Uterus (tissue), 2 donors: Measurements from ENCODE around the gene MTHFD2L.

ENCODE experiments used
- CTCF ChIP-seq, 4 experiments: fragments of 200-600 bp in 2 of 4; fragments of 450-650 bp in 2 of 4; sonication (generic) in 2 of 4; IDR thresholded peaks; one replicate each; pipeline ENCODE4 v1.5.1; 2016 to 2019; ENCODE audit warnings: antibody characterized with exemption in 4 of 4, mild to moderate bottlenecking in 2 of 4, moderate library complexity in 1 of 4
- POLR2A ChIP-seq, 2 donors: fragments of 450-650 bp; IDR thresholded peaks; one replicate each; pipeline ENCODE4 v1.6.1; 2016; ENCODE audit warnings: antibody characterized with exemption in 2 of 2, mild to moderate bottlenecking in 1 of 2, moderate library complexity in 1 of 2

- TF ChIP-seq CTCF (IDR thresholded peaks at IDR 0.05) (no peak), POLR2A (IDR thresholded peaks at IDR 0.05) (no peak)
These were observed 15.4 kb downstream of the MTHFD2L start for GRCh38 chr4:74173321-74173720.
